Prostate gland (tissue), 2 donors: Measurements from ENCODE around the gene SLC35B3.

Source experiments
- POLR2AphosphoS5 ChIP-seq: sonication (generic); formaldehyde crosslinking; IDR thresholded peaks from one replicate; pipeline ENCODE4 v1.6.1; 2017; ENCODE audit warnings: antibody characterized with exemption
- TF ChIP-seq, protein P1 (sequence below), 4 experiments: fragments of 200-600 bp in 2 of 4; fragments of 450-650 bp in 2 of 4; sonication (generic) in 2 of 4; IDR thresholded peaks; 1 replicate in 3 of 4; 2 replicates in 1 of 4; pipeline ENCODE4 v1.5.1; 2016 to 2019; ENCODE audit warnings: antibody characterized with exemption in 4 of 4, mild to moderate bottlenecking in 2 of 4, moderate library complexity in 2 of 4

DNA sequence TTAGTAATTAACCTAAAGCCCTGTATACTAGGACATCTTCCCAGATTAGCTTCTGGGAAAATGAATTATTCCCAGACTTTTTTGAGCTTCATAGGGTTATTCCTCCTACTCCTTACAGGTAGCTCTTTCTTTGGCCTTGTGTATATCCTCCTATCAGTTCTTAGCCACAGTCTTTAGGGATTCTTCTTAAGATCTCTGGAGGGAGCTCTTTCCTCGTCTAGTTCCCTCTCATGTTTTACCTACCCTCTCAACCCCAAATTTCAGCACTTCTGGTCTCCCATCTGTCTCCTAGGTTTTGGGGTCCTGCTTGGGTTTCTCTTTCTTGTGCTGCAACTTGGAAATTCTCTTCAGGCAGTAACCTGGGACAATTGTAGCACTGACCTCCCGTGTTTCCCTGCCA is 46.4 kb upstream of the SLC35B3 start:
- TF ChIP-seq, protein P1, sequence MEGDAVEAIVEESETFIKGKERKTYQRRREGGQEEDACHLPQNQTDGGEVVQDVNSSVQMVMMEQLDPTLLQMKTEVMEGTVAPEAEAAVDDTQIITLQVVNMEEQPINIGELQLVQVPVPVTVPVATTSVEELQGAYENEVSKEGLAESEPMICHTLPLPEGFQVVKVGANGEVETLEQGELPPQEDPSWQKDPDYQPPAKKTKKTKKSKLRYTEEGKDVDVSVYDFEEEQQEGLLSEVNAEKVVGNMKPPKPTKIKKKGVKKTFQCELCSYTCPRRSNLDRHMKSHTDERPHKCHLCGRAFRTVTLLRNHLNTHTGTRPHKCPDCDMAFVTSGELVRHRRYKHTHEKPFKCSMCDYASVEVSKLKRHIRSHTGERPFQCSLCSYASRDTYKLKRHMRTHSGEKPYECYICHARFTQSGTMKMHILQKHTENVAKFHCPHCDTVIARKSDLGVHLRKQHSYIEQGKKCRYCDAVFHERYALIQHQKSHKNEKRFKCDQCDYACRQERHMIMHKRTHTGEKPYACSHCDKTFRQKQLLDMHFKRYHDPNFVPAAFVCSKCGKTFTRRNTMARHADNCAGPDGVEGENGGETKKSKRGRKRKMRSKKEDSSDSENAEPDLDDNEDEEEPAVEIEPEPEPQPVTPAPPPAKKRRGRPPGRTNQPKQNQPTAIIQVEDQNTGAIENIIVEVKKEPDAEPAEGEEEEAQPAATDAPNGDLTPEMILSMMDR (IDR thresholded peaks at IDR 0.05), result no peak
- TF ChIP-seq POLR2AphosphoS5, result no peak
